HG02884 (cell line): ENCODE data around the gene DYNLRB1.
"Not testable (repeated sequence)": the region's sequence is repeated elsewhere in the genome, so short reads cannot be mapped to it uniquely, and the experiment has no call there.

Experiments used
- ATAC-seq: cut with Tn5 transposase; IDR thresholded peaks from one replicate; pipeline ENCODE4 v1.9.1; 2021; ENCODE audit warnings: mild to moderate bottlenecking, moderate library complexity; ENCODE audit not compliant: unreplicated experiment

The DYNLRB1 gene

DNA sequence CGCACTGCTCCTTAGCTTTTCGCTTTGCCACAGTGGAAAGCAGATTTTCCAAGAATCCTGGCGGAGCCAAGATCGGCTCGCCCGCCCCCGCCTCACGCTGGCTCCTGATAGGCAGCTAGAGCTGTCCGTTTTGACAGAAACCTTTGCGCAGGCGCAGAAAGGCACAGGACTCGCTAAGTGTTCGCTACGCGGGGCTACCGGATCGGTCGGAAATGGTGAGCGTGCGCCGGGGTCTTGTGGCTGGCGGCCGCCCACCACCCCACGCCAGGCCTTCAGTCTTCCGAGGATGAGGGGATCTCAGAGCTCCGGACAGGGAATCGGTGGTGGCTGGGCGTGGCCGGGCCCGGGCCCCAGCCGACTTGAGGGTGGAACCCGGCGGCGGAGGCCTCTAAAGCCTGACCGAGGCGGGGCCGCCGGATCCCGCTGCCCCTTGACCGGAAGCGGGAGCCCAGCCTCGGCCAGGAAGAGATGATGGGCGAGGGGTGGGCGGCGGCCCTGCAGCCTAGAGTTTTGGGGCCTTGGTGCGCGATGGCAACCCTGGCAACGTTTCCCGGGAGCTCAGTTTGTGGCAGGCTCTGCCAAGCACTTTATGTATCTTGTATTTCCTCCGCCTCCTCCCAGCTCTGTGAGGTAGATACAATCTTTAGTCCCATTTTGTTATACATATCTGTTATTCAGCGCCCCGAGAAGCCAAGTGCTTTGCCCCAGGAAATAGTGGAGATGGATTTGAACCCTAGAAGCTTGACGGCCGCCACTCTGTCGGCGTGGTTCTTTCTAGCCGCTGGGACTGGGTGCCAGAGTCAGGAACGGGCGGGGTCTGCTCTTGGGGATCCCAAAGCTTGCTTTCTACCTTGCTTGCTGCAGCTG, at the start of gene DYNLRB1:
TSS of gene DYNLRB1 (plus strand) at position 176 of the 867 bp plus-strand sequence. CDS start at position 213, 37 bp downstream.
- ATAC-seq = peak; percentile 56

DNA sequence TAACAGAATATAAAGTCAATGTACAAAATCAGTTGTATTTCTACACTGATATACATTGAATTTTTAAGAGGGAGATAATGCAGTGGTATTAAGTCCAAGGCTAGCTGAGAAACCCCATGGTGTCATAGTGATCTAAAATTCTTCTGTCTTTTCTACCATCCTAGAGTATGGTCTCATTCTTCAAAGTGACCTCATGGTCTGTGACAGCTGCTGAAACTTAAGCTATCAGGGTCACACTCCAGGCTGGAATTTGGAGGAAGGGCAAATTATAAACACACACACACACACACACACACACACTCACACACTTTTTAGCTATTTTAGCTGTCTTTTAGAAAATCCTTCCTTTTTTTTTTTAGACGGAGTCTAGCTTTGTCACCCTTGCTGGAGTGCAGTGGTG, 47.3 kb upstream of the DYNLRB1 start:
- ATAC-seq = no peak

DNA sequence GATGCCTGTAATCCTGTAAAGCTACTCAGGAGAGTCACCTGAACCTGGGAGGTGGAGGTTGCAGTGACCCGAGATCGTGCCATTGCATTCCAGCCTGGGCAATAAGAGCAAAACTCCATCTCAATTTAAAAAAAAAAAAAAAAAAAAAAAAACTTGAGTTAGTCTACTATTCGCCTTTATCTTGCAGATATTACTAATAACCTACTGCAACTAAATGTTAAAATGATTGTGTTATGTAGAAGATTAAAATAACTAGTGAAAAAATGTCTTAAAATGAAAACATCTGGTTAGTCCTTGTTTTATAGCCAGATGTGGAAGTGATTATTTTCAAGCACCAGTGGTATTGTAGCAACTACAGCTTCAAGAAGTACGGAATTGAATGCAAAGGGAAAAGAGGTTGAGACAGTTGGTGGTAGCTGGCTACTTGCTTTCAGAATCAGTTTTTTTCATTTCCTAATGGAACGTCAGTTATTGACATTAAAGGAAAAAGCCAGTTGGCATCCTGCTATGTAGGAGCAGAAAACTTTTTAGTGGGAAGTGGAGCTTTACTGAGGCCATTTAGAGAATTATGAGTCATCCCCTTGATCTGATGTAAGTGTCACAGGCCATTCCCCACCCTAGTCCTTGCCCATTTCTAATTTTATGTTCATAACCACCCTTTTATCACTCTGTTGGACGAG, 43.8 kb upstream of the DYNLRB1 start:
- no peak for ATAC-seq

DNA sequence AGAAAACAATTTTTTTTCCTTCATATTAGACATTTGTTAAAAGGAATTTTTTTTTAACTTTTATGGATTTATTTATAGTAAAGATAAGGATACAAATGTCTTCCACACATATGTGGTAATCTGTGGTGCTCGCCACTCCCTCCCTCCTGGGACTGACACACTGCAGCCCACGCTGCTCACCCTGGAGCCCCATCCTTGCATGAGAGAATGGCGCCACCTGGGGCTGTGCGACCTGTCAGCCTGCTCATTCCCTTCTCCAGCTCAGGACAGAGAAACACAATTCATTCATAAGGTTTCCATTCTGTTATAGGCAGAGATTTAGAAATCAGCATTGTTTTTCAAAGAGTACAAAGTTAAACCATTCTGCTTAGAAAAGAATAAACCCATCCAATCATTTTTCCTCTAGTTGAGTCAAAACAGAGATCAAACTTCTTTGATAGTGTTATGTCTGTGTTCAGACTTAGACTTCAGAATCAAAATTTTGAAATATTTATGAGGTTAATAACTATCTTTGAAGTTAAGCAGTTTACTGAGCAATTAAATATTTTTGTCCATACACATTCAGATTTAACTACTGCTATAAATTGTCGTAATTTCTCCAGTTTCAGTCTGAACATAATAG, 42.8 kb upstream of the DYNLRB1 start:
- ATAC-seq = no peak

DNA sequence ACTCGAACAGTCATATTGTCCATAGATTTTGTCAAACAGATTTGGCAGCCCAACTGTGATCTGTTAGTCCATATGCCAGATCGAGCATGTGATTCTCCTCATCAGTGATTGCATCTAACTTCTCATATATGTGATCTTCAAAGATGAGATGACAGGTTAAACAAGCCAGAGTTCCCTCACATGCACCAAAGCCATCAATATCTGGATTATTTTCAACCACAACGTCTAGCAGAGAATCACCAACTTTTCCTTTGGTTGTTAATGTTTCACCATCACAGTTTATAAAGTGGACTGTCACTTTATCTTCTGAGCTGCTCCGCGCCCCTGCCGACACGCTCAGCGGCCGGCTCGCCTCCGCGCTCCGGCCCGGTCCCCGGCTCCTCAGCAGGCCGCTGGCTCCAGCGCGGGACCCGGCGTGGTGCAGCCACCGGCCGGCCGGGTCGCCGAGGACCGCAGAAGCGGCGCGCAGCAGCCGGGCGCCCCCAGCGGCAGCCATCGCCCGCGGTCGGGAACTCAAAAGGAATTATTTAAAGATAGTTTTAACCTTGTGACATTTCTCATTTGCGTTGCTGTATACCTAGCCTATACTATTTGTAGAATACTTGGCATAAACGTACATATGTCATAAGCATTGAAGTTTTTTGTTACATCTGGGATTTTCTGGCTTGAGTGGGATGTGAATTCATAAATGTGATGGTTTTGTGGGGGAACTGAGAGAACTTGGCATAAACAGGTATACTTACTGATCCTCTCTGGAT, 40.1 kb upstream of the DYNLRB1 start:
- no peak for ATAC-seq

DNA sequence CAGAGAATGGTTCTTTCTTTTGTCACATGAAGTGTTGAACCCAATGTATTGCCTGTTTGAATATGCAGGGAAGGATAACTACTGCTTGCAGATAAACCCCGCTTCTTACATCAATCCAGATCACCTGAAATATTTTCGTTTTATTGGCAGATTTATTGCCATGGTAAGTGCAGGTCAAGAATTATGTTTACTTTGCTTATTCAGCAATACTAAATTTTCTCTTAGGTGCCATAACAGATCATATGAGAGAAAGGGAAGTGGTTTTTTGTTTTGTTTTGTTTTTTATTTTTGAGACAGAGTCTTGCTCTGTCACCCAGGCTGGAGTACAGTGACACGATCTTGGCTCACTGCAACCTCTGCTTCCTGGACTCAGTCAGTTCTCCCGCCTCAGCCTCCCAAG, 36.6 kb upstream of the DYNLRB1 start:
- no peak for ATAC-seq

DNA sequence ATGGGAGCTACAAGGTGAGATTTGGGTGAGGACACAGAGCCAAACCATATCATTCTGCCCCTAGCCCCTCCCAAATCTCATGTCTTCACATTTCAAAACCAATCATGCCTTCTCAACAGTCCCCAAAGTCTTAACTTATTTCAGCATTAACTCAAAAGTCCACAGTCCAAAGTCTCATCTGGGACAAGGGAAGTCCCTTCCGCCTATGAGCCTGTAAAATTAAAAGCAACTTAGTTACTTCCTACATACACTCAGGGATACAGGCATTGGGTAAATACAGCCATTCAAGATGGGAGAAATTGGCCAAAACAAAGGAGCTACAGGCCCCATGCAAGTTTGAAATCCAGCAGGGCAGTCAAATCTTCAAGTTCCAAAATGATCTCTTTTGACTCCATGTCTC, 34.1 kb upstream of the DYNLRB1 start:
- not testable (repeated sequence) for ATAC-seq

DNA sequence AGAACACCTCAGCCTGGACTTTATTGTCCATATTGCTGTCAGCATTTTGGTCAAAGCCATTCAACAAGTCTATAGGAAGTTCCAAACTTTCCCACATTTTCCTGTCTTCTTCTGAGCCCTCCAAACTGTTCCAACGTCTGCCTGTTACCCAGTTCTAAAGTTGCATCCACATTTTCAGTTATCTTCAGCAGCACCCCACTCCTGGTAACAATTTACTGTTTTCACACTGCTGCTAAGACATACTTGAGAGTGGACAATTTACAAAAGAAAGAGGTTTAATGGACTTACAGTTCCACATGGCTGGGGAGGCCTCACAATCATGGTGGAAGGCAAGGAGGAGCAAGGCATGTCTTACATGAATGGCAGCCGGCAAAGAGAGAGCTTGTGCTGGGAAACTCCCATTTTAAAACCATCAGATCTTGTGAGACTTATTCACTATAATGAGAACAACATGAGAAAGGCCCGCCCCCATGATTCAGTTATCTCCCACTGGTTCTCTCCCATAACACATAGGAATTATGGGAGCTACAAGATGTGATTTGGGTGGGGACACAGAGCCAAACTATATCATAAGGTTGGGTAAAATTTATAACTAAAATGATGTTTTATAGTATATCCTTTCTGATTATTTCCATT, 32.5 kb upstream of the DYNLRB1 start:
- ATAC-seq = not testable (repeated sequence)

DNA sequence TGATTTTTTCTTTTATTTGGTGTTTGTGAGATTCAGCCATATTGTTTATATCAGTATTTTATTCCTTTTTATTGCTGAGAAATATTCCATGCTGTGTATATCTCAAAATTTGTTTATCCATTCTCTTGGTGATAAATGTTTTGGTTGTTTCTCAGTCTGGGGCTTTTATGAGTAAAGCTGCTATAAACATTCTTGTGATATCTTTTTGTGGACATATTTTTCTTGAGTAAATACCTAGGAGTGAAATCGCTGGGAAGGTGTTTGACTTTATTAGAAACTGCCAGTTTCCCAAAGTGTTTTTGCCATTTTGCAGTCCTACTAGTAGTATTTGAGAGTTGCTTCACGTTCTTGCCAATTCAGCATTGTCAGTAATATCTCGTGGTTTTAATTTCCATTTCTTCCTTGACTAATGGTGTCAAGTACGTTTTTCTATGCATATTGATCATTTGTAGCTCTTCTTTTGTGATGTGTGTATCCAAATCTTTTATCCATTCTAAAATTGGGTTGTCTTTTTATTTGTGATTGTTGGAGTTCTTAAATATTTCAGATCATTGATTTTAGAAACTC, 31.1 kb upstream of the DYNLRB1 start:
- no peak for ATAC-seq

DNA sequence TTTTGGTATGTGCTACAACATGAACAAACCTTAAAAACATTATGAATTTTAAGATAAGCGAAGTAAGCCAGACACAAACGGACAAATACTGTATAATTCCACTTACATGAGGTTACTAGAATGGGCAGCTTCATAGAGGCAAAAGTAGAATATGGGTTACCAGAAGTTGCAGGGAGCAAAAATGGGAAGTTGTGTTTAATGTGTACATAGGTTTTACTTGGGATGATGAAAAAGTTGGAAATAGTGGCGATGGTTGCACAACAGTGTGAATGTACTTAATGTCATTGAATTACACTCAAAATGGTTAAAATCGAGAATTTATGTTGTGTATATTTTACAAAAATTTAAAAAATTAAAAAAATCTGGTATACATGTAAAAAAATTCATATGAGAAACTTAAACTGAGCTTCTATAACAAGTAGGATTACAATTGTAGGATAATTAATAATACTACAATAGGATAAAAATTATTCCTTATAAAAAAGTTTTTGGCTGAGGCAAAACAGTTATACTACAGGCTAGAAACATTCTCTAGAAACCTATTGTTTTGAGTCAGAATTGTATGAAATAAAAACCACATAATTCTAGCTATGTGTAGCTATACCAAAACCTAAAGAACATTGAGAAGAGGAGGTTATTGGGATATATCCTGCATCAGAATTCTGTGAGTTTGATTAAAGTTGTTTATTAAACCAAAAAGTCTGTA, 24.8 kb upstream of the DYNLRB1 start:
- no peak for ATAC-seq

DNA sequence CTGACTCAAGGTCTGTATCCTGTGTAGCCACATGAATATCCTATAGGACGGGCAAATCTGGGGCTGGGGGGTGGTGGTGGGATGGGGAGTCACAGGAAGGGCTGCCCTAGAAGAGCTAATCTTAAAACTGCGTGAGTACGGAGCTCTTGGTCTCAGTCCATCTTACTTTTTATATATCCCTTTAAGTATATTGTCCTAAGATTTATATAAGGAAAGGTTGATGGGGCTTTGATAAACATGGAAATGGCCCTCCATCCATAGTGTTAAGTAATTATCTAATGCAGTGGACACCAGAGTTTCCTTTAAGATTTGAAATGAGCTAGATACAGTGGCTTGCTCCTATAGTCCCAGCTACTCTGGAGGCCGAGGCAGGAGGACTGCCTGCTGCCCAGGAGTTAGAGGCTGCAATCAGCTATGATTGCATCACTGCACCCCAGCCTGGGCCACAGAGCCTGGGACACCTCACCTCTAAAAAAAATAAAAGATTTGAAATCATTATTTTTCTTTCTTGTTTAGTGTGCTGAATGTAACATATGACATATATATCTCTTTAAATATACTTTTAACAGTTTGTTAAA, 24.2 kb upstream of the DYNLRB1 start:
- ATAC-seq = no peak

DNA sequence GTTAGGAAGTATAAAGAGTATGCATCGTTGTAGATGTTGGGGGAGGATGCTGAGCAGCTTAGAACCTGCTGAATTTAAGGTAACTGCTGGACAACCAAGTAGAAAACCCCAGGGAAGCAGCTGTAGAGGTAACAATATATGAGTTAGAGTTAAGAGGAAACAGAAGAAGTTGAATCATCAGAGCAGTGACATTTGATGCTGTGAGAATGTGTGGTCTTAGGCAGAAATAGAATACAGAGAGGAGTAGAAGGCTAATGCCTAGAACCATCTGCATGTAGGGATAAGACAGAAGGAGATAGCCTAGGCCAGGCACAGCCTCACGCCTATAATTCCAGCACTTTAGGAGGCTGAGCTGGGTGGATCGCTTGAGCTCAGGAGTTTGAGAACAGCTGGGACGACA, 22.6 kb upstream of the DYNLRB1 start:
- ATAC-seq = no peak

DNA sequence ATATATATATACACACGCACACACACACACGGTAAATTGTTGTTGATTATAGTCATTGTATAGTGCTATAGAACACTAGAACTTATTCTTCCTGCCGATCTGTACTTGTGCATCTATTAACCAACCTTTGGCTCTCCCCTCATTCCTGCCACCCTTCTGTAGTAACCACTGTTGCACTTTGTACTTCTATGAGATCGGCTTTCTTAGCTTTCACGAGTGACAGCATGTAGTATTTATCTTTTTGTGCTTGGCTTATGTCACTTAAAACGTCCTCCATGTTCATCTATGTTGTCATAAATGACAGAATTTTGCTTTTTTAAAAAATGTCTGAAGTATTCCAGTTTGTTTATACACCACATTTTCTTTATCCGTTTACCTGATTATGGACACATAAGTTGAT, 20.9 kb upstream of the DYNLRB1 start:
- no peak for ATAC-seq

DNA sequence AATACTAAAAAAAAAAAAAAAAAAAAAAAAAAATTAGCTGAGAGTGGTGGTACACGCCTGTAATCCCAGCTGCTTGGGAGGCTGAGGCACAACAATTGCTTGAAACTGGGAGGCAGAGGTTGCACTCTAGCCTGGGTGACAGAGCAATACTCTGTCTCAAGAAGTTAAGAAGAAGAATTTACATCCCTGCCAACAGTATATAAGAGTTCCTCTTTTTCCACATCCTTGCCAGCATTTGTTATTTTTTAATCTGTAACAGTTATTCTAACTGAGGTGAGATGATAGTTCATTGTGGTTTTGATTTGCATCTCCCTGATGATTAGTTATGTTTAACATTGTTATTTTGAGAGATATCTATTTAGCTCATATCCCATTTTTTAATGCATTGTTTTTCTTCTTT, 20.3 kb upstream of the DYNLRB1 start:
- ATAC-seq = no peak

DNA sequence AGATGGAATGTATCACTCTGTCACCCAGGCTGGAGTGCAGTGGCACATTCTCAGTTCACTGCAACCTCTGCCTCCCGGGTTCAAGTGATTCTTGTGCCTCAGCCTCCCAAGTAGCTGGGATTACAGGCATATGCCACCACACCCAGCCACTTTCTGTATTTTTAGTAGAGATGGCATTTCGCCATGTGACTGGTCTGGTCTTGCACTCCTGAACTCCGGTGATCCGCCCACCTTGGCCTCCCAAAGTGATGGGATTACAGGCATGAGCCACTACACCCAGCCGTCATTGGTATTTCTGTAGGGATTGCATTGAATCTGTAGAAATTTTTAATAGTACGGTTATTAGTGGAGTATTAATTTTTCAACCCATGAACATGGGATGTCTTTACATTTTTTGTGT, 18.6 kb upstream of the DYNLRB1 start:
- ATAC-seq = not testable (repeated sequence)

DNA sequence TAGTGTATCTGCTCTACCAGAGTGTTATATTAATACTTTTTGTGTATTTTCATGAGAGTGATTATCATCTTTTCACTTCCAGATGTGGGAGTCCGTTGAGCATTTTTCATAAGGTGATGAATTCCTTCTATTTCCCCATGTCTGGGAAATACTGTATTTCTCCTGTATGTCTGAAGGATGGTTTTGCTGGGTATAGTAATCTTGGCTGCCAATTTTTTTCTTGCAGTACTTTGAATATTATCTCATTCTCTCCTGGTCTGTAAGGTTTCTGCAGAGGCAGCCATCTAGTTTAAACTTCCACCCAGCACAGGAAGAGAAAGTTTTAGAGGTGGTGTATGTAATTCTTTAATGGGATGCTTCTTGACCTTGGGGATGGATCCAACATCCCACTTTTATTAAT, 15.4 kb upstream of the DYNLRB1 start:
- no peak for ATAC-seq

DNA sequence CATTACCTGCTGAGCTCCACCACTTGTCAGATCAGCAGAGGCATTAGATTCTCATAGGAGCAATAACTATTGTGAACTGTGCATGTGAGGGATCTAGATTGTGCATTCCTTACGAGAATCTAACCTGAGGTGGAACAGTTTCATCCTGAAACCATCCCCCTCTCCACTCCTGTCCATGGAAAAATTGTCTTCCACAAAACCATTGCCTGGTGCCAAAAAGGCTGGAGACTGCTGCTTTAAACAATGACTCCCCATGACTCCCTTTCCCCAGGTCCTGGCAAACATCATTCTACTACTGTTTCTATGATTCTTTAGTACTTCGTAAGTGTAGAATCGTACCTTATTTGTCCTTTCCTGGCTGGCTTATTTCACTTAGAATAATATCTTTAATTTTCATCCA, 9.7 kb upstream of the DYNLRB1 start:
- ATAC-seq = no peak

DNA sequence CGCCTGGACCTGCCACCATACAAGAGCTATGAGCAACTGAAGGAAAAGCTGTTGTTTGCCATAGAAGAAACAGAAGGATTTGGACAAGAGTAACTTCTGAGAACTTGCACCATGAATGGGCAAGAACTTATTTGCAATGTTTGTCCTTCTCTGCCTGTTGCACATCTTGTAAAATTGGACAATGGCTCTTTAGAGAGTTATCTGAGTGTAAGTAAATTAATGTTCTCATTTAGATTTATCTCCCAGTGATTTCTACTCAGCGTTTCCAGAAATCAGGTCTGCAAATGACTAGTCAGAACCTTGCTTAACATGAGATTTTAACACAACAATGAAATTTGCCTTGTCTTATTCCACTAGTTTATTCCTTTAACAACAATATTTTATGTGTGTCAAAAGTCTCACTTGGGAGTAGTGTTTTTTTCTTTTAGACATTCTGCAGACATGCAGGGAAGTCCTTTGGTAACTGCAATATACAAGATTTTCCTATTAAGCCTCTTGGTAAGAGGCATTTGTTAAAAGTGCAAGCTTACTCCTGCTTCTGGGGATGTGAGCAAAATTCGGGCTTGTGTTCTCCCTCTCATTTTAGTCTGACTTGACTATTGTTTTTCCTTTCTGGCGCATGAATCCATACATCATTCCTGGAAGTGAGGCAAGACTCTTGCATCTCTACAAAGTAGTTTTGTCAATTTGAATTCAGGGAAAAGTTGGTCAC, 8.4 kb upstream of the DYNLRB1 start:
- no peak for ATAC-seq

DNA sequence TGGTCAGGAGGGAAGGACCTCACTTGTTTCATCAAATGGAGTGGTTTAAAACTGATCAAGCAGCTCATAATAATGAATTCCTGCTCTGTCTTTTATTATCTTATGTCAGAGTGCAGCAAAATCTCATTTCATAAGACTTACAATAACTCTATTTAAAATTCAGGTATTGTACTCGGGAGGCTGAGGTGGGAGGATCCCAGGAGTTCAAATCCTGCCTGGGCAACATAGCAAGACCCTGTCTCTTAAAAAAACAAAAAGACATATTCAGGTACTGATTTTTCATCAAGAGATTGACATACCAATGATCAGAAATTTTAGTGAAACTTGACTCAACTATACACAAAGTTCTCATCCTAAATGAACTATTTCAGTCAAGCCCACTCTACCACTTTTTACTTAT, 5.6 kb upstream of the DYNLRB1 start:
- ATAC-seq = no peak
